H9 (cell line): Measurements from ENCODE around the gene SOBP. TPM values are rescaled to one million over a fixed set of nuclear protein-coding genes. Genes with fewer than 3 reads are reported as not detected.

Experiments used
- DNase-seq: peaks from one replicate; pipeline ENCODE4 v3.0.0-alpha.2; 2017
- H2AFZ ChIP-seq: one replicate; pipeline ENCODE4 v1.6.1; 2013; ENCODE audit warnings: mild to moderate bottlenecking, low read length, control low read depth, moderate library complexity
- H2AK5ac ChIP-seq: 2 replicates; pipeline ENCODE4 v1.6.1; 2013; ENCODE audit warnings: low read length, control low read depth, mixed read lengths; ENCODE audit not compliant: insufficient read length
- H2BK120ac ChIP-seq: one replicate; pipeline ENCODE4 v1.6.1; 2013; ENCODE audit warnings: low read depth, mild to moderate bottlenecking, low read length, control low read depth, inconsistent platforms; ENCODE audit not compliant: poor library complexity, severe bottlenecking
- H2BK12ac ChIP-seq: 2 replicates; pipeline ENCODE4 v1.6.1; 2013; ENCODE audit warnings: low read length, control low read depth, mixed read lengths, low read depth; ENCODE audit not compliant: insufficient read length
- H2BK15ac ChIP-seq: 2 replicates; pipeline ENCODE4 v1.6.1; 2013; ENCODE audit warnings: low read depth, low read length, control low read depth
- H2BK20ac ChIP-seq: one replicate; pipeline ENCODE4 v1.6.1; 2013; ENCODE audit warnings: low read depth, mild to moderate bottlenecking, low read length, control low read depth, inconsistent platforms; ENCODE audit not compliant: poor library complexity, severe bottlenecking
- H2BK5ac ChIP-seq: 2 replicates; pipeline ENCODE4 v1.6.1; 2013; ENCODE audit warnings: low read length, control low read depth, mixed read lengths; ENCODE audit not compliant: insufficient read length
- H3K14ac ChIP-seq: 2 replicates; pipeline ENCODE4 v1.6.1; 2013; ENCODE audit warnings: low read length, control low read depth; ENCODE audit not compliant: insufficient read depth
- H3K18ac ChIP-seq: 2 replicates; pipeline ENCODE4 v1.6.1; 2013; ENCODE audit warnings: low read depth, mild to moderate bottlenecking, mixed read lengths, low read length, control low read depth; ENCODE audit not compliant: insufficient read length
- H3K23ac ChIP-seq: 2 replicates; pipeline ENCODE4 v1.6.1; 2013; ENCODE audit warnings: low read length, control low read depth, mixed read lengths, low read depth; ENCODE audit not compliant: insufficient read length
- H3K23me2 ChIP-seq: 2 replicates; pipeline ENCODE4 v1.6.1; 2013; ENCODE audit warnings: low read depth, mild to moderate bottlenecking, mixed read lengths, low read length, control low read depth; ENCODE audit not compliant: insufficient read length, poor library complexity, severe bottlenecking
- H3K27ac ChIP-seq: 2 replicates; pipeline ENCODE4 v1.5.1; 2013; ENCODE audit warnings: low read length, control low read depth, mixed read lengths, low read depth; ENCODE audit not compliant: insufficient read length
- H3K27me3 ChIP-seq: 2 replicates; pipeline ENCODE4 v1.6.1; 2013; ENCODE audit warnings: low read length, control low read depth, inconsistent platforms; ENCODE audit not compliant: insufficient read depth
- H3K4ac ChIP-seq: 2 replicates; pipeline ENCODE4 v1.6.1; 2013; ENCODE audit warnings: low read depth, mild to moderate bottlenecking, control low read depth, inconsistent platforms, low read length, moderate library complexity
- H3K4me1 ChIP-seq: 2 replicates; pipeline ENCODE4 v1.6.1; 2013; ENCODE audit warnings: low read length, control low read depth, inconsistent platforms; ENCODE audit not compliant: insufficient read depth
- H3K4me2 ChIP-seq: 2 replicates; pipeline ENCODE4 v1.6.1; 2013; ENCODE audit warnings: low read length, control low read depth, mixed read lengths; ENCODE audit not compliant: insufficient read length, insufficient read depth
- H3K56ac ChIP-seq: 2 replicates; pipeline ENCODE4 v1.6.1; 2013; ENCODE audit warnings: low read depth, mild to moderate bottlenecking, mixed read lengths, low read length, control low read depth; ENCODE audit not compliant: insufficient read length
- H3K79me1 ChIP-seq: 2 replicates; pipeline ENCODE4 v1.6.1; 2013; ENCODE audit warnings: low read depth, mild to moderate bottlenecking, moderate library complexity, low read length, control low read depth, inconsistent platforms; ENCODE audit not compliant: insufficient read depth, poor library complexity, severe bottlenecking
- H3K79me2 ChIP-seq: 2 replicates; pipeline ENCODE4 v1.6.1; 2013; ENCODE audit warnings: low read length, control low read depth, inconsistent platforms; ENCODE audit not compliant: insufficient read depth
- H3K9ac ChIP-seq: 2 replicates; pipeline ENCODE4 v1.6.1; 2013; ENCODE audit warnings: low read length, control low read depth, mixed read lengths; ENCODE audit not compliant: insufficient read length; ENCODE audit errors: extremely low read depth
- H3K9me3 ChIP-seq: one replicate; pipeline ENCODE4 v1.6.1; 2013; ENCODE audit warnings: low read depth, low read length, inconsistent platforms; ENCODE audit not compliant: control insufficient read depth
- H3T11ph ChIP-seq: one replicate; pipeline ENCODE4 v1.6.1; 2013; ENCODE audit warnings: mild to moderate bottlenecking, low read length, control low read depth, inconsistent platforms
- H4K20me1 ChIP-seq: one replicate; pipeline ENCODE4 v1.6.1; 2013; ENCODE audit not compliant: control insufficient read depth, insufficient read length, insufficient read depth
- H4K5ac ChIP-seq: 2 replicates; pipeline ENCODE4 v1.6.1; 2013; ENCODE audit warnings: low read depth, mild to moderate bottlenecking, mixed read lengths, low read length, control low read depth; ENCODE audit not compliant: insufficient read length
- H4K8ac ChIP-seq: replicated peaks from 2 replicates; pipeline ENCODE4 v1.6.1; 2013; ENCODE audit warnings: low read length, control low read depth, mixed read lengths, low read depth; ENCODE audit not compliant: insufficient read length
- H4K91ac ChIP-seq: 2 replicates; pipeline ENCODE4 v1.6.1; 2013; ENCODE audit warnings: low read depth, mild to moderate bottlenecking, moderate library complexity, mixed read lengths, low read length, control low read depth; ENCODE audit not compliant: insufficient read length
- H3K27ac Mint-ChIP-seq, 3 experiments: 2 replicates in 2 of 3; 3 replicates in 1 of 3; pipeline ENCODE4 v1.8.0; 2020 to 2021; ENCODE audit warnings: mixed read lengths in 3 of 3, mild to moderate bottlenecking in 1 of 3, moderate library complexity in 1 of 3
- H3K27me3 Mint-ChIP-seq: 2 replicates; pipeline ENCODE4 v1.8.0; 2021; ENCODE audit warnings: low read depth, mild to moderate bottlenecking, moderate library complexity, mixed read lengths
- H3K36me3 Mint-ChIP-seq, 3 experiments: 2 replicates in 2 of 3; 3 replicates in 1 of 3; pipeline ENCODE4 v1.8.0; 2020 to 2021; ENCODE audit warnings: low read depth in 3 of 3, mixed read lengths in 3 of 3; ENCODE audit not compliant: insufficient read depth in 1 of 3
- H3K4me1 Mint-ChIP-seq, 2 experiments: 2 replicates each; pipeline ENCODE4 v1.8.0; 2020; ENCODE audit warnings: mixed read lengths in 2 of 2
- H3K4me3 Mint-ChIP-seq, 2 experiments: 2 replicates in 1 of 2; 3 replicates in 1 of 2; pipeline ENCODE4 v1.8.0; 2020 to 2021; ENCODE audit warnings: mild to moderate bottlenecking in 2 of 2, mixed read lengths in 2 of 2, moderate library complexity in 1 of 2
- H3K9me3 Mint-ChIP-seq, 2 experiments: 2 replicates in 1 of 2; 3 replicates in 1 of 2; pipeline ENCODE4 v1.8.0; 2020; ENCODE audit warnings: mild to moderate bottlenecking in 2 of 2, mixed read lengths in 2 of 2, moderate library complexity in 1 of 2
- CTCF ChIP-seq: fragments of 200-600 bp; sonication (generic); conservative IDR thresholded peaks from 3 replicates; pipeline ENCODE4 v1.8.0; 2021; ENCODE audit warnings: antibody characterized with exemption, mild to moderate bottlenecking
- WGBS: extraction: QIAGEN DNeasy Blood & Tissue Kit; methylation state at CpG from one replicate; pipeline ENCODE4 v1.1.7; 2013; ENCODE audit warnings: missing lambda C conversion rate, low lambda C conversion rate, mixed read lengths; ENCODE audit not compliant: insufficient read length; ENCODE audit errors: extremely low coverage; 5-methylcytosine and 5-hydroxymethylcytosine counted together
- total RNA-seq: library from RNA; stranded (reverse); gene quantifications from 2 replicates; pipeline ENCODE4 v1.2.1, GENCODE V29; 2021

Gene SOBP
- total RNA-seq, 1 experiment from 2014 or later: 4.3 TPM

GRCh38 chr6:107621229-107621937 lies 131.5 kb downstream of the SOBP start:
- H4K8ac ChIP-seq: no peak overlapping the region
- no peak overlapping the region for H3T11ph ChIP-seq
- no peak overlapping the region for H3K4ac ChIP-seq
- H2BK15ac ChIP-seq: no peak overlapping the region
- no CpG with 5 or more reads among the region's 6 CpGs for WGBS
- H3K23me2 ChIP-seq: no peaks in the 10 kb centered on the region
- H2AK5ac ChIP-seq: no peak overlapping the region
- Mint-ChIP-seq H3K4me3 (no peak overlapping the region; a peak in 1 of 5 replicates), H3K27ac (peak overlapping the region; percentile 12 to 68 (median 65); a peak in 6 of 7 replicates), H3K27me3 (no peaks in the 10 kb centered on the region), H3K4me1 (peaks cover 50 to 57% of the 10 kb centered on the region in 2 experiments), H3K36me3 (no peaks in the 10 kb centered on the region), H3K9me3 (no peaks in the 10 kb centered on the region)
- no peak for DNase-seq
- H3K4me2 ChIP-seq: no peak overlapping the region
- no peak overlapping the region for H3K14ac ChIP-seq
- no peak overlapping the region for H3K18ac ChIP-seq
- no peak overlapping the region for H4K5ac ChIP-seq
- no peak overlapping the region for H2BK12ac ChIP-seq
- no peak overlapping the region for H3K23ac ChIP-seq
- H3K56ac ChIP-seq: no peak overlapping the region
- TF ChIP-seq CTCF: no peak
- no peaks in the 10 kb centered on the region for H3K9me3 ChIP-seq
- H3K79me2 ChIP-seq: no peaks in the 10 kb centered on the region
- H3K27ac ChIP-seq: no peak overlapping the region
- no peak overlapping the region for H2BK20ac ChIP-seq
- H4K20me1 ChIP-seq: no peaks in the 10 kb centered on the region
- no peak overlapping the region for H3K9ac ChIP-seq
- no peaks in the 10 kb centered on the region for H3K27me3 ChIP-seq
- no peak overlapping the region for H2AFZ ChIP-seq
- H2BK5ac ChIP-seq: no peak overlapping the region
- H2BK120ac ChIP-seq: no peak overlapping the region
- peaks cover 30% of the 10 kb centered on the region for H3K4me1 ChIP-seq
- H4K91ac ChIP-seq: no peak overlapping the region
- H3K79me1 ChIP-seq: no peaks in the 10 kb centered on the region
